HG02759 (cell line): ENCODE measurements around the gene SIGLEC6.
"Not testable (repeated sequence)": the region's sequence is repeated elsewhere in the genome, so short reads cannot be mapped to it uniquely, and the experiment has no call there.

ENCODE experiments used
- ATAC-seq: cut with Tn5 transposase; IDR thresholded peaks from one replicate; pipeline ENCODE4 v1.9.1; 2021; ENCODE audit warnings: mild to moderate bottlenecking, moderate library complexity; ENCODE audit not compliant: unreplicated experiment

SIGLEC6 gene

DNA sequence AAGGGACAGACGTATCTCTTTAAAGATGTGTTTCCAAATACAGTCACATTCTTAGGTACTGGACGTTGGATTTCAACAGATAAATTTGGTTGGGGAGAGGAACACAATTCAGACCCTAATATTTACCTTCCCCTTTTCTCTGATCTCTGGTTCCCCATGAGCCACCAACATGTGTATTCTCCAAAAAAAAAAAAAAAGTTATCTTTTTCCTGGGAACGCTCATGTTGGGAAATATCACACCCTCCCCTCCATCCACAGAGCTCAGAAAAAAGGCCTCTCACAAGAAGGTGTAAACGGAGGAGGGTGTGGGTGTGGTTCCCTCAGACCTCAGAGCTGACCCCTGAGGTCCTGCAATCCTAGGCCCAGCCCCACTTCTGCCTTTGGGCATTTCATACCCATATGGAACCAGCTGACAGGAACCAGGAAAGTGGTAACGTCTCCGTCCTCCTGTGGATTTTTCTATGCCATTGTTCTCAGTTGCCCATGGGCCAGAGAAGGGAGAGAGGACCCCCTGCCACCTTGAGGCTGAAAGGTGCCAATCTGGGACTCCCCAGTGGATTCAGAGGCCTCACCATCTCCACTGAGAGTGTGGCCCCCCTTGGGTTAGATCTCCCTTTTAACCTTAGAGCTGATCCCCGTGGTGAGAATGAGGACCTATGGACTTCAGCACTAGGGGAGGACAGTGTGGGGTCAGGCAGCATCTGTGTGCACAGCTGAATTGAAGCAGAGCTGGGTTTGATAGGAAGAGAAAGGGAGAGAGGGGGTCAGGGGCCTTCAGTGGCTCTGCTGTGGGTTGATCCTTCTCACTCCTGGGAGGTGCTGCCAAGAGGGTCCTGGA, 21.4 kb downstream of the SIGLEC6 start:
- no peak for ATAC-seq

DNA sequence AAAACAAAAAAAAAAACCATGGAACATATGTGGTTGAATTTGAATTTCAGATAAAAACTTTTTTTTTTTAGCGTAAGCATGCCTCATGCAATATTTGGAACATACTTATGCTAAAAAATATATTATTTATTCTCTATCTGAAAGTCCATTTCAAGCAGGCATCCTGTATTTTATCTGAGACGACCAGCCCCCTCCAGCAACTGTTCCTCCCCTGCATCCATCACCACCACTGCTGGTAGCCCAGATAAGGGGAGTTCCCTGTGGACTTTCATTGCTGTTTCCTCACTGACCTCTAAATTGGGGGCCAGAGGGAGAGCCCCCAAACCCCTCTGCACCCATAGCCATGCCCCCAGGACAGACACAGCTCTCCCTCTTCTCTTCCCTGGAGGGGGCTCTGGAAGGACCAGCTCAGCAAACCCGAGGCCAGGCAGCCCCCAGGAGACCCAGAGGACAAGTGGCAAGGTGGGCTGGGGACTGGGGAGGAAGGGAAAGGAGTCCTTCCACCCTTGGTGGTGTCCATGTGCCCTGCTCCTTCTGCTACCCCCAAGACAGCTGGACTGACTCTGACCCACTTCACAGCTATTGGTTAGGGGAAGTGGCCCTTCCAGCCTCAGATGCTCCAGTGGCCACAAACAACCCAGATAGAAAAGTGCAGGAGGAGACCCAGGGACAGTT, 23.3 kb downstream of the SIGLEC6 start:
- no peak for ATAC-seq

DNA sequence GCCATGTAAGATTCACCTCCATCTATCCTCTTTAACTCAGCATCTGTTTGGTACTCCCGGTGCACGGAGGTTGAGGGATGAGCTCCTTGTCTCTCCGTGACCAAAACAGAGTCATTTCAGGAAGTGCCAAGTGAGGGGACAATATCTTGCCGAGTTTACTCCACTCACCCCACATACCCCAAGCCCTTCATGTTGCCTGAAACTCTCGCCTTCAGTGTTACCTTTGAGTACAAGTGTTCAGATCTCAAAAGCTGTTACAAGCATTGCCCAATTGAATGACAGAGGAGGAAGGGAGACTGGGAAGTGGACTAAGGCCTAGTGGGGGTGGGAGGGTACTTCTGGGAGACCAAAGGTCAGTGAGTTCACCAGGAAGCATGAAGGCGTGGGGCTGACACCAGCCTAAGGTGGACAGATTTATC, 23.8 kb downstream of the SIGLEC6 start:
- no peak for ATAC-seq

DNA sequence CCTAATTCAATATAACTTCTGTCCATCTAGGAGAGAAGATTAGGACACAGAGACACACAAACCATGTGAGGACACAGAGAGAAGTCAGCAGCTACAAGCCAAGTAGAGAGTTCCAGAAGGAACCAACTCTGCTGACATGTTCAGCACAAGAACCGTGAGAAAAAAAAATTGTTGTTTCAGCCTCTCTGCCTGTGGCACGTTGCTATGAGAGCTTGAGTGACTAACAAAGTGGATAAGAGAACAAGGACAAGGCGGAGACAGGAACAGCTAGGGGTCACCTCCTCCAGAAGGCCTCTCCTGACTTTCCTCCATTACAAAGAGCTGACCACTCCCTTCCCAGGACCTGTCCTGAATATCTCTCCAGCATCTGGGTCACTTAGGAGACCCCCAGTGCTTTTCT, 24.3 kb downstream of the SIGLEC6 start:
- ATAC-seq: no peak

DNA sequence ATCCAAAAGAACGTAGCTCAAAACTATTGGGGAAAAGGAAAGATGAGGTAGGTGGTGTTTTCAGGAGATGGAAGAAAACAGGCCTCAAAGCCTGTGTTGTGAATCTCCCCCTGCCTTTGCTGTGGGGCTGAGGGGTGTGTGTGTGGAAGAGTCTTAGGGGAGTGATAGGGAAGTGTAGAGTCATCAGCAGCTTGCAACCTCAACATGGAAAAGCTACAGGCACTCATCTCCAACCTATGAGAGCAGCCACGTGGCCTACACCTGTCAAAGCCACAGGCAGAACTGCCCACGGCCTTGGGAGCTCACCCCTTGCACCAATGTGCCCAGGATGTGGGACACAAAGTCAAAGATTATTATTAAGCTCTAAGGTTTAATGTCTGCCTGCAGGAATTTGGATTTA, 25.6 kb downstream of the SIGLEC6 start:
- ATAC-seq: no peak

DNA sequence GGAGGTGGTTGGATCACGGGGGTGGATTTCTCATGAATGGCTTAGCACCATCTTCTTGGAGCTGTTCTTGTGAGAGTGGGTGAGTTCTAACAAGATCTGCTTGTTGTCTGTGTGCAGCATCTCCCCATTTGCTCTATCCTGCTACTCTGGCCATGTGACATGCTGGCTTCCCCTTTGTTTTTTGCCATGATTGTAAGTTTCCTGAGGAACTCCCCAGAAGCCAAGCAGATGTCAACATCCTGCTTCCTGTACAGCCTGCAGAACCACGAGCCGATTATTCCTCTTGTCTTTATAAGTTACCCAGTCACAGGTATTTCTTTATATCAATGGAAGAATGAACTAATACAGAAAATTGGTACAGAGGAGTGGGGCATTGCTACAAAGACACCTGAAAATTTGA, 27.6 kb downstream of the SIGLEC6 start:
- no peak for ATAC-seq

DNA sequence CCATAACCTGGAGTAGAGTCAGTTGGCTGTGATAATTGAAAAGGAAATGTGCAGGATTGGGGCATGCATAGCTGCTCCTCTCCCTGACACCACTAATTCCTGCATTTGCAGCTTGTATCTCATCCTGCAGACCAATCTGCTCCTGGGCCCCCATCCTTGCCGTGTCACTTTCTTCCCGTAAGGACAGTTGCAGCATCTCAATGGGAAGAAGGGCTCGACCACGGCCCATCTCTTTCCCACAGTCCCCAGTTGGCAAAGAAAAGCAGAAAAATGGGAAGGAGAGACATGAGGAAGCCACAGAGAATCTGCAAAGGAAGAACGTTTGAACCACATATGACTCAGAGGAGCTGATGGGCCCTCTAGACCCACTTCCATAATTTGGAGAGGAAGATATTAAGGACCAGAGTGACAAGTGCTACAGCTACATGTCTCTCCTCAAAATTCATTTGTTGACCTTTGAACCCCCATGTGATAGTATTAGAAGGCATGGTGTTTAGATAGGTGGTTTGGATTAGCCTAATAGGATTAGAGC, 28.1 kb downstream of the SIGLEC6 start:
- no peak for ATAC-seq

DNA sequence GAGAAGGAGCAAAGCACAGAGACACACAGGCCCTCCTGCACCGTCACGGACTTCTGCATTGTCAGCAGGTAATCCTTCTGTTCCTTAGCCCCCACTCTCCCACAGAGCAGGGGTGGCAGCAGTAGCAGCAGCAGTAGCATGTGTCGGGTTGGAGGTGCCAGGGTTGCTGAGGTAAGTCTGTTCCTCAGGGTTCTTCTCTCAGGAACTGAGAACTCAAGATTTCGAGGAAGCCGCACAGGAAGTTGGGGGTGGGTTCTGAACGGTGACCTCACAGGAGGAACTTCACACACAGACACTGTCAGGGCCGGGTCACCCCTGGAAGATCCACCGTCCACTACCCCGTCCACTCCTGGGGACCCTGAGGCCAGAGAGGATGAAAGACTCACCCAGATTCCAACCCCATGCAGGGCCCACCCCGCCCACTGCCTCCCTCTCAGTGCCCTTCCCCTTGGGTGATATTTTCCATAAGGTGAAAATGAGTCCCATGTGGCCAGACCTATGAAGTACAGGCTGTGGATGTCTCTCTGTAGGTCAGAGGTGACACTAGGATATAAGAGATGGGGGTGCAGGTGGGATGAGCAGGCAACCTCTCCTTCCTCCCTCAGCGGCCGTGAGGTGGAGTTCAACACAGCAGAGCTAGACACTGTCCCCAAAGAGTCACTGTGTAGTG, 29.7 kb downstream of the SIGLEC6 start, which contains the start of gene SIGLEC12:
Gene SIGLEC12, minus strand, starts transcription at position 207 of the 670 bp plus-strand sequence. Its CDS starts 67 bp downstream, at position 140.
- no peak for ATAC-seq

DNA sequence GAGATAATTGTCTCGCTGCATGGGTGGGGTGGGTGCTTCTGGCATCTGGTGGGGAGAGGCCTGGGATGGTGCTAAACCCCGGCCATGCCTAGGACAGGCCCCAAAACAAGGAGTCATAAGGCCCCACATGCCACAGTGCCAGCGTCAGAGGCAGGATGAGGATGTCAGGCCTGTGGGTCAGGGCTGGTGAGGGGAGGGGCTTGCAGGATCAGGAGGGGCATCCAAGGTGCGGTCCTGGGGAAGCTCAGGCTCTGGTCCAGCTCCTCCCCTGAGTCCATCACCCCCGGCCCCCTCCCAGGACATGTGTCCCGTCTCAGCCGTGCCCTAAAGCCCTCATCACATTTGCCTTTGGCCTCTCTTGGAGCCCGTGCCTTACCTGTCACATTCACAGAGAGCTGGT, 30.5 kb downstream of the SIGLEC6 start:
- not testable (repeated sequence) for ATAC-seq

DNA sequence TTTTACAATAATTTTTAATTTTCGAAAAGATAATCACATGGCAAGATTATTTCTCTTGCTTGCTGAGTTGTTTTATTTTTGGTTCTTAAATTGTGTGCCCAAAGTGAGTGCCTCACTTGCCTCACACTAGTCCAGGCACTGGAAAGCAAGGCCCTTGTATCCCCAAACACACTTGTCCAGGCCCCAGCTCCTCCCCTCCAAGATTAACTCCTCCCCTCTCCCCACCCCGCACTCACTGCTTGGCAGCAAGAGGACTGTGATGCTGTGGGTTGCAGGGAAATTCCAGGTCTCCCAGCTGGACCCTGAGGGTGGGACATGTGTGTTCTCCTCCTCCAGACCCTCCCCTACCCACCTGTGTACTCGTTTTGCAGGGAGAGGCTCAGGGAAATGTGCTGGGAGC, 33.8 kb downstream of the SIGLEC6 start:
- no peak for ATAC-seq

DNA sequence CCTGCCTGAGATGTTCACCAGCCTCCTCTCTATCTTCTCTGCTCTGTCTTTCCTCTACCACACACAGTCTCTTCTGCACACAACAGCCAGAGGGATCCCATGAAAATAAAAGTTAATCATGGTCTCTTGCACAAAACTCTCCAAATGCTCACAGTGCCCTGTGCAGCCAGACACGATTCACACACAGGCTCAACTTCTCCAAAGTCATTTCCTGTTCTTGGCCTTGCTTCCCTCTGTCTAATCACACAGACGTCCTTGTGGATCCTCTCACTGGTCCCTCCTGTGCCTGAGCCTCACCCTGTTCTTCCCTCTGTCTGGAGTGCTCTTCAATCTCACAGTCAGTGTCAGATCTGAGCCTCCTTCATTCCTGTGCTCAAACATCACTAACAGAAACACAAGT, 37.7 kb downstream of the SIGLEC6 start:
- ATAC-seq: no peak

DNA sequence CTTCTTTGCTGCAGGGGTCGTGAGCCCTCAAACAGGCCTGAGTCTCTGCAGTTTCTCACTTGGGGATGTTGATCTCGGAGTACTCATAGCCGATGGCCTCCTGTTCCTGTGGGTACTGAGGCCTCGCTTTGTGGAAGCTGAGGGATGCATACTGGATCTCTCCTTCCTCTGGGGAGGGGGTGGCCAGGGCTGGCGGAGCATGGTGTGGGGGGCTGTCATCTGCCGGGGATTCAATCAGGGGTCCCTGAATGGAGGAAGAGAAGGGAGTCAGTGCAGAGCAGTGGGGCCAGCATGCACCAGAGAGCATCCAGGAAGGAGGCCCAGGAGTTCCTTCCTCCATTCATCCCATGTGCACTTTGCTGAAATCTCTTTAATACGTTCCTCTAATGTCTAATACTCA, 39.9 kb downstream of the SIGLEC6 start:
- no peak for ATAC-seq

DNA sequence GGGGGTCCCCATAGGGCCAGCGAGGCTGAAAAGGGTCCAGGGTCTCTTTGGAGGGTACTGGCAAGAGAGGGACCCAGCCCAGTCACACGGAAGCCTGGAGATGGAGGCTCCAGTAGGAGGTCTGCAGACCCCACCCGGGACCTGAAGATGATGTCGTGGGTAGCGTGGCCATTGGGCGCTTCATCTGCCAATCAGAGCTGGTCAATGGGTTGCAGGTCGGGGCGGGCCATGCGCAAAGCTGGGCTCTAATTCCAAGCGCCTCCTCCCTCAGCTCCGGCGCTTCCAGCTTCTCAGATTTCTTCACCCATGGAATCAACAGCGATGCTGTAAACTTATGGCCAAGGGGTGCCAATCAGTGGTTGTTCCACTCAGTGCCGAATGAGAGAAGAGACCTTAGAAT, 40.8 kb downstream of the SIGLEC6 start:
- no peak for ATAC-seq

DNA sequence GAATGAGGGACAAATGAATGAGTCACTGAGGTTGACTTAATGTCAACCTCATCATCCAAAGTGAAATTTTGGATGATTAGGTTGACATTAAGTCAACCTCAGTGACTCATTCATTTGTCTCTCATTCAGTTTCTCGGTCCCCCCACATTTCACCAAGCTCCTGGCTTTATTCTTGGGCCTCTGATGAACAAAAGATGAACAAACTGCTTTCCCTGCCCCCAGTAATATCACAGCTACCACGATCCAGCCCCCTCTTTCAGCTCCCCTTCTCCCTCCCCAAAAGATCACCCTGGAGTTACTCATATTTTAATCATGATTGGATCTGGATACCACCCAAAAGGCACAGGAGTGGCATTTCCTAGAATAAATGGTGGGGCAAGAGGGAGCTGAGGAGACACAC, 42.4 kb downstream of the SIGLEC6 start:
- no peak for ATAC-seq

DNA sequence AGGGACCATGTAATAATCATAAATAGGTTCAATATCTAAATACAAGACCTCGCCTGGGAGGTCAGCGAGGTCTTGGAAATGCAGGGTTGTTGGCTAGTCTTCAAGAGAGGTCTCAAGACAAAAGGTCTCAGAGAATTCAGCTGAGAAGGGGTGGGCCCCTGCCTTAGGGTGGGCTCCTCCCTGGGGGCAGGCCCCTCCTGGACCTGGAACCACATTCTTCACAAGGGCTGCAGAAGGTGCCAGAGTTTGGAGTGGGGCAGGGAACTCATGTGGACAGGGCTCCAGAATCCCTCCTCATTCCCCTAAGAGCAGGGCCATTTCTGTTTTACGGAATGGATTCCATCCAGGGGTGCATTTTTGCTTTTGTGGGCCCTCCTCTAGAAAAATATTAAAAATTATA, 43.0 kb downstream of the SIGLEC6 start:
- no peak for ATAC-seq

DNA sequence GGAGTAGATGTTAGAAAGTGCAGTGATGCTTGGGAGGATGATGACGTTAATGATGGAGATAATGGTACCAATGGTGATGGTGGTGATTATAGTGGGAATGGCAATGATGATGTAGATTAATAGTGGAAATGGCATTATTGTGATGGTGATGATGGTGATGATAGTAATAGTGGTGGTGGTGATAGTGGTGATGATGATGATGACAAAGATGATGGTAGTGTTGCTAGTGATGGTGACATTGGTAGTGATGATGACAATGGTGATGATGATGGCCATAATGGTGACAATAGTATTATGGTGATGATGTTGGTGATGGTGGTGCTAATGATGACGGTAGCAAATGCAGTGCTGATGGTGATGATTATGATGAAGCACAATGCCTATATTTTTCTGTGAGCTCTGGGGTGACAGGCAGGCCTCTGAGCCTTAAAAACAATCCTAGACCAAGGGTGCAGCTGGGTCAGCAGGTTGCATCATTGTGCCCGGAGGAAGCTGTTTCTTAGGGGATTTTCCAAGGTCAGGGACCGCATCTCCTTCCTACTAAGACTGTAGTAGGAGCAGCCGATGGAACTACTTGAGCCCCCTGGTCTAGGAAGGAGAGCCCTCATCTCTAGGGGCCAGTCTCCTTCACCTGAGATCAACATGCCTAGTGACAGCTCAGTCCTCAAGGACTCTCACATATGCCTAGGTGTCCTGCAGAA, 45.4 kb downstream of the SIGLEC6 start:
- ATAC-seq: no peak

DNA sequence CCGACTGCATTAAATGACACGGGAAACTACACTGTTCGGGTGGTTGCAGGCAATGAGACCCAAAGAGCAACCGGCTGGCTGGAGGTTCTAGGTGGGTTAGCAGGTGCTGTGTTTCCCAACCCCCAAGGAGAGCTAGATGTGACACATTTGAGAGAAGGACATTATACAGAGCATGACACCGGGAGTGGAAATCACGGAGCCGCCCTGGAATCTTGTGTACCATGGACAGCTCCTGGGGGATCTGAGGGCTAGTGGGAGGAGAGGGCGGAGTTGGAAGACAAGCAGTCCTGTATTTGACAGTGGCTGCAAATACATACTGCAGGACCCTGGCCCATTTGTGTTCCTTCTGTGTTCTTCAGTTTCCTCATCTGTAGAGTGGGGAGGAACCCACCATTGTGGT, 50.9 kb downstream of the SIGLEC6 start:
- no peak for ATAC-seq

DNA sequence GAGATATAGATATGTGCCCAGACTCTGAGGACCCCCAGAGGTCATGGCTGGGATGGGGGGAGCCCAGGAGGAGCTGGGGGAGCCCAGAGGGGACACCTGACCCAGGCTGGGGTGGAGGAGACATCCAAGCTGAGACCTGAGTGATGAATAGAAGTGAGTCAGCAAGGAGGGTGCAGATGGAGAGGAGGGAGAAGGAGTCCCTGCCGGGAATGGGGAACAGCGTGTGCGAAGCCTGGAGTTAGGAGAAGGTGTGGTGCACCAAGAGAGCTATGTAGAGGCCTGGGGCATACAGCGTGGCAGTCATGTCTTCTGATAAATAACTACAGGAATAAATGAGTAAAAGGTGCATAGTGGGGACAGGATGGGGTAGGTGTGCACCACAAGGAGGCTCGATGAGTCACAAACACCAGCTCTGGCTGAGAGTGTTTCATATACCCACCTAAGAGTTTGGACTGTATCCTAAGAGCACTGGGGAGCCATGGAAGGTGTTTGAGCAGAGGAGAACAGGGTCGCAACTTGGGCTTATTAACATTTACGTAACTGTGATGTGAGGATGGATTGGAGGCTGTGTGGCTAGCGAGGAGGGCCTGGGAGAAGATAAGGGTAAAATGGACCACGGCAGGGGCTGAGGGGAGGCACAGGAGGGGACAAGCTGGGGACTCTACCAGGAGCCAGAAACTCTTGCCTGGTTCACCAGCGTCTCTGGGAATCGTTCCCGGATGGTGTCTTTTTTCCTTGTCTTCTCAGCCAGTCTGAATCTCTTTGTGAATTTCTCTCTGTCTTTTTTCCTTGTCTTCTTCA, 51.7 kb downstream of the SIGLEC6 start:
- ATAC-seq: no peak

DNA sequence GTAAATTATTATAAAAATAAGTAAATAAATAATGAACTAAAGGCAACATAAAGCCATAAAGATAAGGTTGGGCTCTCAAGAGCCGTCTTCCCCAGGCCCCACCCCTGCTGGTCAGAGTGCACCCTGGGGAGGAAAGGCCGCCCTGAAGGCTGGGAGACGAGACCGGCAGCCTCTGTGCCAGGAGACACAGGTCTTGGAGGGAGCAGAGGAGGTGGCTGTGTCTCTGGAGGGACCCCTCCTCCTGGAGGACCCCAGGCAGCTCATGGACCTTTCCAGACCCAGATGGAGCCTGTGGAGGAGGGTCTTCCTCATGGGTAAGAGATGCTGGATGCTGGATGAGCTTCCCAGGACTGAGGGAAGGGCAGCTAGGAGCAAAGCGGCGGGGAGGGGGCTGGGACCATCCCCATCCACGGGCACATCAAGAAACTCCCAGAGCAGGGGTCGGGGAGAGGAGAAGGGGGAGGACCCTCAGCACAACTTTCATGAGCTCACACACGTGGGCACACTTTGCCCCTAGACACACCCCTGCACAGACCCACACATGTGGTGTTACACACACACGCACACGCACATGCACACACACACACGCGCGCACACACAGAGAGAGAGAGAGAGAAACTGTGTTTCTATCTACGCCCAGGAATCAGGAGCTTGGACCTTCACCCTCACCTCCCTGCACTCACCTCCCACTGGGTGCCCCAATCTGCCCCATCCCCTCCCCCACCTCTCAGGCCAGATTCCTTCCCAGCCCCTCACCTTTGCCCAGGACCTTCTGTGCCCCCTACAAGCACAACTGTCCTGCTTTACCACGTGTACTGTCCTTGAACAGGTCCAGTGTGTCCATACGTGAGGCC, 52.9 kb downstream of the SIGLEC6 start, which contains the start of gene CEACAM18:
Gene CEACAM18, plus strand, starts transcription at position 159 of the 854 bp plus-strand sequence.
- ATAC-seq: no peak
